K562 (cell line): ENCODE measurements around the gene CNOT1. TPM values are rescaled to one million over a fixed set of nuclear protein-coding genes. Genes with fewer than 3 reads are reported as not detected.

ENCODE experiments used
- CBX5 ChIP-seq: IDR thresholded peaks from 2 replicates; pipeline ENCODE4 v1.6.1; 2014; ENCODE audit warnings: low read depth, borderline replicate concordance
- CHD2 ChIP-seq: IDR thresholded peaks from 2 replicates; pipeline ENCODE4 v1.6.1; 2011; ENCODE audit warnings: low read depth, low read length
- CXXC5 ChIP-seq: fragments of 250-450 bp; sonication (Bioruptor Pico); IDR thresholded peaks from 2 replicates; pipeline ENCODE4 v1.8.0; 2022; ENCODE audit warnings: inconsistent platforms, mild to moderate bottlenecking, moderate library complexity
- EGR1 ChIP-seq: fragments of 450-650 bp; conservative IDR thresholded peaks from 2 replicates; pipeline ENCODE4 v1.6.1; 2017; ENCODE audit warnings: mild to moderate bottlenecking
- FOXM1 ChIP-seq, 2 experiments: fragments of 450-650 bp in 1 of 2; sonication (generic) in 1 of 2; formaldehyde crosslinking in 1 of 2; IDR thresholded peaks; 2 replicates each; pipeline versions ENCODE4 v1.6.1 to v1.9.0; 2017 to 2022; ENCODE audit warnings: low read depth in 2 of 2, mild to moderate bottlenecking in 2 of 2, missing genetic modification reagents in 1 of 2, moderate library complexity in 1 of 2
- HEY1 ChIP-seq: fragments of 250-450 bp; sonication (Bioruptor Pico); IDR thresholded peaks from 2 replicates; pipeline ENCODE4 v1.5.0; 2020; ENCODE audit warnings: mild to moderate bottlenecking, moderate library complexity, borderline replicate concordance
- MAFF ChIP-seq: IDR thresholded peaks from 2 replicates; pipeline ENCODE4 v1.6.1; 2012; ENCODE audit warnings: low read length, improper control_type of control experiment
- MCM5 ChIP-seq: fragments of 450-650 bp; IDR thresholded peaks from 2 replicates; pipeline ENCODE4 v1.6.1; 2016; ENCODE audit warnings: low read depth
- NCOA4 ChIP-seq: fragments of 450-650 bp; IDR thresholded peaks from 2 replicates; pipeline ENCODE4 v1.6.1; 2018; ENCODE audit warnings: mild to moderate bottlenecking; ENCODE audit not compliant: partially characterized antibody
- SREBF1 ChIP-seq: fragments of 150-350 bp; IDR thresholded peaks from 2 replicates; pipeline ENCODE4 v1.6.1; 2014; ENCODE audit warnings: antibody characterized with exemption, low read depth, low read length, borderline replicate concordance
- TAF15 ChIP-seq: fragments of 200-400 bp; formaldehyde crosslinking; IDR thresholded peaks from 2 replicates; pipeline ENCODE4 v1.6.1; 2017; ENCODE audit warnings: mild to moderate bottlenecking, low read depth, low read length, moderate library complexity
- TCFL5 ChIP-seq: fragments of 250-450 bp; sonication (Bioruptor Pico); conservative IDR thresholded peaks from 2 replicates; pipeline ENCODE4 v1.6.1; 2021; ENCODE audit warnings: mild to moderate bottlenecking, moderate library complexity, matching md5 sums
- ZFP36 ChIP-seq: fragments of 150-350 bp; IDR thresholded peaks from 2 replicates; pipeline ENCODE4 v1.6.1; 2018; ENCODE audit warnings: low read length, low read depth; ENCODE audit not compliant: partially characterized antibody
- ZKSCAN1 ChIP-seq: fragments of 150-350 bp; IDR thresholded peaks from 2 replicates; pipeline ENCODE4 v1.6.1; 2016; ENCODE audit warnings: low read depth, low read length
- ZNF224 ChIP-seq: sonication (generic); formaldehyde crosslinking; IDR thresholded peaks from 2 replicates; pipeline ENCODE4 v1.8.0; 2022; ENCODE audit warnings: mild to moderate bottlenecking, missing genetic modification reagents
- ZNF253 ChIP-seq: fragments of 250-450 bp; sonication (Bioruptor Pico); conservative IDR thresholded peaks from 2 replicates; pipeline ENCODE4 v1.6.1; 2021; ENCODE audit warnings: mild to moderate bottlenecking
- ZNF77 ChIP-seq: fragments of 250-450 bp; sonication (Bioruptor Pico); IDR thresholded peaks from 2 replicates; pipeline ENCODE4 v1.5.0; 2020
- polyA plus RNA-seq, 8 experiments: library from polyadenylated mRNA; depleted of rRNA in 4 of 8; stranded (reverse) in 5 of 8; unstranded in 3 of 8; fragments of >200 nt; fragmentation: Nextera tagmentation in 2 of 8; fragmentation: Illumina TruSeq in 1 of 8; extraction: Ambion mirVana in 2 of 8; extraction: Trizol in 1 of 8; gene quantifications; 2 replicates each; pipeline versions ENCODE4 v1.2.1 to v1.2.3, GENCODE V29; 2011 to 2014; ENCODE audit warnings: inconsistent platforms in 1 of 8, missing spikeins in 1 of 8
- total RNA-seq, 7 experiments: library from RNA; depleted of rRNA in 6 of 7; stranded (reverse); fragments of >200 nt in 6 of 7; fragmentation: Illumina TruSeq in 2 of 7; extraction: Trizol in 2 of 7; gene quantifications; 2 replicates each; pipeline versions ENCODE4 v1.2.1 to v1.2.3, GENCODE V29; 2011 to 2021; ENCODE audit warnings: low replicate concordance in 1 of 7
- TF ChIP-seq, protein P1 (sequence below): fragments of 450-650 bp; IDR thresholded peaks from 2 replicates; pipeline ENCODE4 v1.6.1; 2014; ENCODE audit warnings: low read depth, mild to moderate bottlenecking, moderate library complexity, borderline replicate concordance
- TF ChIP-seq, protein P2 (sequence below): IDR thresholded peaks from 2 replicates; pipeline ENCODE4 v1.6.1; 2014; ENCODE audit warnings: antibody characterized with exemption
- TF ChIP-seq, protein P3 (sequence below): fragments of 150-350 bp; conservative IDR thresholded peaks from 2 replicates; pipeline ENCODE4 v1.6.1; 2014; ENCODE audit warnings: low read length
- TF ChIP-seq, protein P4 (sequence below): sonication (generic); formaldehyde crosslinking; IDR thresholded peaks from 2 replicates; pipeline ENCODE4 v1.8.1; 2023; ENCODE audit warnings: mild to moderate bottlenecking, missing genetic modification reagents

CNOT1 gene
- total and polyA plus RNA-seq, 9 of the 15 experiments (the other 6 are each of a cell fraction or from before 2014, with no cell fraction given): 110 to 270 (median 220) TPM

DNA sequence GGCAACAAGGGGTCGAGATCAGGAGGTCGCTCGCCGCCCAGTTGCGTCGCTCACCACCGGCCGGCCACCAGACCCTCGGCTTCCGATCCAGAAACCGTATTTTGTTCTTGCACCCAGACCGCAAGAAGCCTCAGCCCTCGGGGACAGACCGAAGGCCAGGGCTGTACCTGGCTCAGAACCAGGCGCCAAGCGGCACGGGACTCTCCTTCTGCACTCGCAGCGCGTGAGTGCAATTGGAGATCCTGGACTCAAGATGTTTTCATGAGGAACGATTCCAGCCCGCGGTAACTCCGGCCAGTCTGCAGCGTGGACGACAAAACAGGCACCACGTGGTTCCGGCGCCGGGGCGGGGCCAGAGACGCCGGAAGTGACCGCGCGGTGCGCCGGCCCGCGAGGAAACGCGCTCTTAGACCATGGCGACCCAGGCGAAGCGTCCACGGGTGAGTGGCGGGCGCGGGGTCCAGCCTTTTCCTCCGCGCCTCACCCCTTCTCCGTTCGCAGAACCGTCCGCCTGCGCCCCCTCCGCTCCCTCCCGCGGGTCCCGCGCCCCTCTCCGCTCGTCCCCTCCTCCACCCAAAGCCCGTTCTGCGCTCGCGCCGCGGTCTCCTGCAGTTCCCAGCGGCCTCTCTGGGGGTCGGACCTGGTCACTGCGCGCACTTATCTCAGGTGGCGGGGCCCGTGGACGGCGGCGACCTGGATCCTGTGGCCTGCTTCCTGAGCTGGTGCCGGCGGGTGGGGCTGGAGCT lies 114.3 kb downstream of the CNOT1 start, which contains the start of gene SETD6 (continued):
- TF ChIP-seq, protein P1, sequence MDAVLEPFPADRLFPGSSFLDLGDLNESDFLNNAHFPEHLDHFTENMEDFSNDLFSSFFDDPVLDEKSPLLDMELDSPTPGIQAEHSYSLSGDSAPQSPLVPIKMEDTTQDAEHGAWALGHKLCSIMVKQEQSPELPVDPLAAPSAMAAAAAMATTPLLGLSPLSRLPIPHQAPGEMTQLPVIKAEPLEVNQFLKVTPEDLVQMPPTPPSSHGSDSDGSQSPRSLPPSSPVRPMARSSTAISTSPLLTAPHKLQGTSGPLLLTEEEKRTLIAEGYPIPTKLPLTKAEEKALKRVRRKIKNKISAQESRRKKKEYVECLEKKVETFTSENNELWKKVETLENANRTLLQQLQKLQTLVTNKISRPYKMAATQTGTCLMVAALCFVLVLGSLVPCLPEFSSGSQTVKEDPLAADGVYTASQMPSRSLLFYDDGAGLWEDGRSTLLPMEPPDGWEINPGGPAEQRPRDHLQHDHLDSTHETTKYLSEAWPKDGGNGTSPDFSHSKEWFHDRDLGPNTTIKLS: peak; percentile 68; the same call in 1 of the 2 replicates
- TF ChIP-seq NCOA4: no peak
- no peak for TF ChIP-seq TCFL5 (CRISPR knock-in tag)
- peak; percentile 4 for TF ChIP-seq ZFP36
- TF ChIP-seq, protein P2, sequence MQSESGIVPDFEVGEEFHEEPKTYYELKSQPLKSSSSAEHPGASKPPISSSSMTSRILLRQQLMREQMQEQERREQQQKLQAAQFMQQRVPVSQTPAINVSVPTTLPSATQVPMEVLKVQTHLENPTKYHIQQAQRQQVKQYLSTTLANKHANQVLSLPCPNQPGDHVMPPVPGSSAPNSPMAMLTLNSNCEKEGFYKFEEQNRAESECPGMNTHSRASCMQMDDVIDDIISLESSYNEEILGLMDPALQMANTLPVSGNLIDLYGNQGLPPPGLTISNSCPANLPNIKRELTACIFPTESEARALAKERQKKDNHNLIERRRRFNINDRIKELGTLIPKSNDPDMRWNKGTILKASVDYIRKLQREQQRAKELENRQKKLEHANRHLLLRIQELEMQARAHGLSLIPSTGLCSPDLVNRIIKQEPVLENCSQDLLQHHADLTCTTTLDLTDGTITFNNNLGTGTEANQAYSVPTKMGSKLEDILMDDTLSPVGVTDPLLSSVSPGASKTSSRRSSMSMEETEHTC: no peak; the same call in 1 of the 2 replicates
- TF ChIP-seq MAFF: no peak
- no peak for TF ChIP-seq HEY1
- TF ChIP-seq CBX5: no peak
- TF ChIP-seq MCM5: no peak
- peak; percentile 89 for TF ChIP-seq CXXC5 (CRISPR knock-in tag)
- TF ChIP-seq CHD2: 0 out of 2 replicates have a peak, but pooled peaks have one; percentile 13
- 0 out of 2 replicates have a peak, but pooled peaks have one; percentile 18 for TF ChIP-seq ZKSCAN1
- TF ChIP-seq ZNF224: no peak
- TF ChIP-seq, protein P3, sequence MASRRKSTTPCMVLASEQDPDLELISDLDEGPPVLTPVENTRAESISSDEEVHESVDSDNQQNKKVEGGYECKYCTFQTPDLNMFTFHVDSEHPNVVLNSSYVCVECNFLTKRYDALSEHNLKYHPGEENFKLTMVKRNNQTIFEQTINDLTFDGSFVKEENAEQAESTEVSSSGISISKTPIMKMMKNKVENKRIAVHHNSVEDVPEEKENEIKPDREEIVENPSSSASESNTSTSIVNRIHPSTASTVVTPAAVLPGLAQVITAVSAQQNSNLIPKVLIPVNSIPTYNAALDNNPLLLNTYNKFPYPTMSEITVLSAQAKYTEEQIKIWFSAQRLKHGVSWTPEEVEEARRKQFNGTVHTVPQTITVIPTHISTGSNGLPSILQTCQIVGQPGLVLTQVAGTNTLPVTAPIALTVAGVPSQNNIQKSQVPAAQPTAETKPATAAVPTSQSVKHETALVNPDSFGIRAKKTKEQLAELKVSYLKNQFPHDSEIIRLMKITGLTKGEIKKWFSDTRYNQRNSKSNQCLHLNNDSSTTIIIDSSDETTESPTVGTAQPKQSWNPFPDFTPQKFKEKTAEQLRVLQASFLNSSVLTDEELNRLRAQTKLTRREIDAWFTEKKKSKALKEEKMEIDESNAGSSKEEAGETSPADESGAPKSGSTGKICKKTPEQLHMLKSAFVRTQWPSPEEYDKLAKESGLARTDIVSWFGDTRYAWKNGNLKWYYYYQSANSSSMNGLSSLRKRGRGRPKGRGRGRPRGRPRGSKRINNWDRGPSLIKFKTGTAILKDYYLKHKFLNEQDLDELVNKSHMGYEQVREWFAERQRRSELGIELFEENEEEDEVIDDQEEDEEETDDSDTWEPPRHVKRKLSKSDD: no peak
- no peak for TF ChIP-seq FOXM1 (IDR thresholded peaks at IDR 0.05; ENCODE audit: low read depth)
- peak; percentile 91; the same call in 1 of the 2 replicates for TF ChIP-seq FOXM1 (CRISPR knock-in tag; IDR thresholded peaks at IDR 0.05; ENCODE audit: low read depth)
- TF ChIP-seq, protein P4, sequence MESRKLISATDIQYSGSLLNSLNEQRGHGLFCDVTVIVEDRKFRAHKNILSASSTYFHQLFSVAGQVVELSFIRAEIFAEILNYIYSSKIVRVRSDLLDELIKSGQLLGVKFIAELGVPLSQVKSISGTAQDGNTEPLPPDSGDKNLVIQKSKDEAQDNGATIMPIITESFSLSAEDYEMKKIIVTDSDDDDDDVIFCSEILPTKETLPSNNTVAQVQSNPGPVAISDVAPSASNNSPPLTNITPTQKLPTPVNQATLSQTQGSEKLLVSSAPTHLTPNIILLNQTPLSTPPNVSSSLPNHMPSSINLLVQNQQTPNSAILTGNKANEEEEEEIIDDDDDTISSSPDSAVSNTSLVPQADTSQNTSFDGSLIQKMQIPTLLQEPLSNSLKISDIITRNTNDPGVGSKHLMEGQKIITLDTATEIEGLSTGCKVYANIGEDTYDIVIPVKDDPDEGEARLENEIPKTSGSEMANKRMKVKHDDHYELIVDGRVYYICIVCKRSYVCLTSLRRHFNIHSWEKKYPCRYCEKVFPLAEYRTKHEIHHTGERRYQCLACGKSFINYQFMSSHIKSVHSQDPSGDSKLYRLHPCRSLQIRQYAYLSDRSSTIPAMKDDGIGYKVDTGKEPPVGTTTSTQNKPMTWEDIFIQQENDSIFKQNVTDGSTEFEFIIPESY: peak; percentile 62
- TF ChIP-seq ZNF77 (CRISPR knock-in tag): no peak
- TF ChIP-seq EGR1: no peak
- no peak for TF ChIP-seq TAF15
- TF ChIP-seq SREBF1: no peak
- TF ChIP-seq ZNF253 (CRISPR knock-in tag): no peak
